ENCODE results near the gene ZYG11A. TPM values are rescaled to one million over a fixed set of nuclear protein-coding genes. Genes with fewer than 3 reads are reported as not detected.
"Not testable (repeated sequence)": the region's sequence is repeated elsewhere in the genome, so short reads cannot be mapped to it uniquely, and the experiment has no call there.

The ZYG11A gene
- total and polyA plus RNA-seq, 11 donors, result 0.06 to 0.09 TPM; not detected in 9

DNA sequence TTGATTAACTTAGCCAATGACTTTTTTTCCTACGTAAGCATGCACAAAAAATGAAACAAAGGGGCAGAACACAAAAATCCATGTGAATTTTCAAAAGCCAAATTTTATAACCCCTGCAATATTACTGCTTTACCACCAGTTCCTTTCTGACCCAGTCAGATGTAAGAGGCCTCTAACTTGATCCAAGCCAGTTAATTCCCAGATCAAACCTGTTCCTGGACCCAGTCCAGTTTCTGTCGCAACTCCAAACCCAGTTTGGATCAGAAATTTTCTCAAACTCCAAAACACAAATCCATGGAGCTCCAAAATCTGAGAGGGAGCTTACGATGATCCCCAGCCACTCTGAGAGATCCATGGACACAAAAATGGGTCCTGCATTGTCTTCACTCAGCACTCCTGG lies 7.8 kb upstream of the ZYG11A start:
- Histone ChIP-seq H3K27ac (no peak overlapping the region), H3K36me3 (no peaks in the 10 kb centered on the region), H3K27me3 (no peaks in the 10 kb centered on the region), H3K9me3 (no peaks in the 10 kb centered on the region), H3K4me3 (no peak overlapping the region), H3K4me1 (no peaks in the 10 kb centered on the region)
- no peak for DNase-seq
- WGBS, 4 donors, result 78 to 97% (median 89%) methylated on average over 3 of the region's 3 CpGs
- intact Hi-C loops (cut with DNase I), result loop anchor here in 2 of 10 donors (10.0 kb wide), 2 partner anchors 50 to 320 kb away; no protein-coding TSS in a partner anchor
- ATAC-seq, result no peak
- TF ChIP-seq, protein P1, sequence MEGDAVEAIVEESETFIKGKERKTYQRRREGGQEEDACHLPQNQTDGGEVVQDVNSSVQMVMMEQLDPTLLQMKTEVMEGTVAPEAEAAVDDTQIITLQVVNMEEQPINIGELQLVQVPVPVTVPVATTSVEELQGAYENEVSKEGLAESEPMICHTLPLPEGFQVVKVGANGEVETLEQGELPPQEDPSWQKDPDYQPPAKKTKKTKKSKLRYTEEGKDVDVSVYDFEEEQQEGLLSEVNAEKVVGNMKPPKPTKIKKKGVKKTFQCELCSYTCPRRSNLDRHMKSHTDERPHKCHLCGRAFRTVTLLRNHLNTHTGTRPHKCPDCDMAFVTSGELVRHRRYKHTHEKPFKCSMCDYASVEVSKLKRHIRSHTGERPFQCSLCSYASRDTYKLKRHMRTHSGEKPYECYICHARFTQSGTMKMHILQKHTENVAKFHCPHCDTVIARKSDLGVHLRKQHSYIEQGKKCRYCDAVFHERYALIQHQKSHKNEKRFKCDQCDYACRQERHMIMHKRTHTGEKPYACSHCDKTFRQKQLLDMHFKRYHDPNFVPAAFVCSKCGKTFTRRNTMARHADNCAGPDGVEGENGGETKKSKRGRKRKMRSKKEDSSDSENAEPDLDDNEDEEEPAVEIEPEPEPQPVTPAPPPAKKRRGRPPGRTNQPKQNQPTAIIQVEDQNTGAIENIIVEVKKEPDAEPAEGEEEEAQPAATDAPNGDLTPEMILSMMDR (IDR thresholded peaks at IDR 0.05), result no peak
- no peak for TF ChIP-seq POLR2A (IDR thresholded peaks at IDR 0.05)

DNA sequence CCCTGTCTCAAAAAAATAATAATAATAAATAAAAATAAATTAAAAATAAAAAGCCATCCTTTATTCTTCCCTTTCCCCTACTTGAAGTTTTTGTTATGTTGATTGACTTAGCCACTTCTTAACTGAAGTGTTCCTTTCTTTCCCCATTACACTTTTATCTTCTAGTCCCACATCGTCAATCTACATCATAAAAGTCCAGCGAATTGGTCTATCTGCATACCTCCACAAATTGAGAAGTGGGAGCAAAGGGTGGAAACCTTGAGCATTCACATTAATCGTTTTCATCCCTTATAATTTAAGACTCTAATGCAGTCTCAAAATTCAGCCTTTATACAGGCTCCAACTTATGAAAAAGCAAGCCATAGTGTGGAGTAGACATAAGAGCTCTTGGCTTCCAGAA lies 6.5 kb upstream of the ZYG11A start:
- intact Hi-C loops (cut with DNase I), result loop anchor here in 2 of 10 donors (10.0 kb wide), 2 partner anchors 49 to 319 kb away; no protein-coding TSS in a partner anchor
- DNase-seq (no peak), ATAC-seq (no peak)
- Histone ChIP-seq H3K27me3 (peaks cover 0 to 6% (median 0%) of the 10 kb centered on the region in 9 donors), H3K4me1 (no peaks in the 10 kb centered on the region), H3K27ac (no peak overlapping the region), H3K36me3 (no peaks in the 10 kb centered on the region), H3K4me3 (no peak overlapping the region), H3K9me3 (no peaks in the 10 kb centered on the region)
- TF ChIP-seq POLR2A (IDR thresholded peaks at IDR 0.05), result no peak
- TF ChIP-seq, protein P1 (IDR thresholded peaks at IDR 0.05), result no peak
- WGBS, 4 donors, result 49 to 64% (median 59%) methylated on average over 3 of the region's 3 CpGs

DNA sequence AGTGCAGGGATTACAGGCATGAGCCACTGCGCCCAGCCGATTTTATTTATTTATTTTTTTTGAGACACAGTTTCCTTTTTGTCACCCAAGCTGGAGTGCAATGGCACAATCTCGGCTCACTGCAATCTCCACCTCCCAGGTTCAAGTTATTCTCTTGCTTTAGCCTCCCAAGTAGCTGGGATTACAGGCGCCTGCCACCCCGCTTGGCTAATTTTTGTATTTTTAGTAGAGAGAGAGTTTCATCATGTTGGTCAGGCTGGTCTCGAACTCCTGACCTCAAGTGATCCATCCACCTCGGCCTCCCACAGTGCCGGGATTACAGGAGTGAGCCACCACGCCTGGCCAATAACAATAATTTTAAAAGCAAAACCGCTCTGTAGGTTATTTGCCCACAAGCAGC lies 3.4 kb upstream of the ZYG11A start:
- H3K4me3 ChIP-seq, DNase-seq, H3K36me3 ChIP-seq, H3K9me3 ChIP-seq, ATAC-seq, H3K27ac ChIP-seq: not testable (repeated sequence)
- Histone ChIP-seq H3K4me1 (peaks cover 0 to 14% (median 8%) of the 10 kb centered on the region in 12 donors), H3K27me3 (peaks cover 7 to 33% (median 17%) of the 10 kb centered on the region in 9 donors)
- intact Hi-C loops (cut with DNase I), result loop anchor here in 2 of 10 donors (10.0 kb wide), 2 partner anchors 46 to 316 kb away; no protein-coding TSS in a partner anchor
- WGBS, 4 donors, result 91 to 97% (median 93%) methylated on average over 10 of the region's 10 CpGs

DNA sequence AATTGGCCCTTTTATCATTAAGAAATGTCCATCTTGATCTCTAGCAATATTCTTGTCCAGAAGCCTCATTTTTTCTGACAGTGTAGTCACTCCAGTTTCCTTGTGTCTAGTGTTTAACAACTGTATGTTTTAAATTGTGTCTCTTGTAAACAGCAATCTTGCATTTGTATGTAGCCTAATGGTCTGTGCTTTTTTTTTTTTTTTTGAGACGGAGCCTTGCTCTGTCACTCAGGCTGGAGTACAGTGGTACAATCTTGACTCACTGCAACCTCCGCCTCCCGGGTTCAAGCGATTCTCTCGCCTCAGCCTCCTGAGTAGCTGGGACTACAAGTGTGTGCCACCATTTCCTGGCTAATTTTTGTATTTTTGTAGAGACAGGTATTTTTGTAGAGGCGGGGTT lies 2.6 kb downstream of the ZYG11A start:
- peaks cover 0 to 14% (median 8%) of the 10 kb centered on the region in 12 donors for H3K4me1 ChIP-seq
- peaks cover 7 to 48% (median 17%) of the 10 kb centered on the region in 9 donors for H3K27me3 ChIP-seq
- intact Hi-C loops (cut with DNase I), result loop anchor here in 1 of 10 donors (10.0 kb wide), 1 partner anchor 340 kb away; no protein-coding TSS in a partner anchor
- H3K4me3 ChIP-seq, H3K9me3 ChIP-seq, DNase-seq, H3K27ac ChIP-seq, ATAC-seq, H3K36me3 ChIP-seq: not testable (repeated sequence)
- 78 to 92% (median 89%) methylated on average over 6 of the region's 6 CpGs for WGBS, 4 donors

DNA sequence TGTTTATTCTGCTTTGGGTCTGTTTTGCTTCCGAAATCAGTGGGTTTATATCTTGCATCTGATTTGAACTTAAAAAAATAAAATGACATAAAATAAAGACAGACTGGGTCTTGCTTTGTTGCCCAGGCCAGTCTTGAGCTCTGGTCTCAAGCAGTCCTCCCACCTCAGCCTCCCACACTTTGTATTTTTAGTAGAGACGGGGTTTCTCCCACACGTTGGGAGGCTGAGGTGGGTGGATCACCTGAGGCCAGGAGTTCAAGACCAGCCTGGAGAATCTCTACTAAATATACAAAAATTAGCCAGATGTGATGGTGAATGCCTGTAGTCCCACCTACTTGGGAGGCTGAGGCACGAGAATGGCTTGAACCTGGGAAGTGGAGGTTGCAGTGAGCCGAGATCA lies 5.9 kb downstream of the ZYG11A start:
- Histone ChIP-seq H3K27me3 (peaks cover 0 to 29% (median 7%) of the 10 kb centered on the region in 9 donors), H3K9me3 (no peaks in the 10 kb centered on the region), H3K36me3 (no peaks in the 10 kb centered on the region), H3K4me1 (peaks cover 0 to 4% (median 0%) of the 10 kb centered on the region in 12 donors), H3K4me3 (no peak overlapping the region), H3K27ac (no peak overlapping the region)
- no peak for DNase-seq
- no peak for ATAC-seq
- WGBS, 4 donors, result 84 to 86% (median 85%) methylated on average over 5 of the region's 5 CpGs
- intact Hi-C loops (cut with DNase I), result loop anchor here in 1 of 10 donors (10.0 kb wide), 1 partner anchor 336 kb away; no protein-coding TSS in a partner anchor
- TF ChIP-seq, protein P1 (IDR thresholded peaks at IDR 0.05), result no peak

Data from heart left ventricle (tissue), 16 donors.